Measurements from ENCODE around the gene FBXW11.

The FBXW11 gene

GRCh38 chr5:171846323-171846722 lies 160.1 kb downstream of the FBXW11 start:
- H3K36me3 Mint-ChIP-seq (ENCODE audit: insufficient read depth), result peaks cover 2% of the 10 kb centered on the region
- H3K27ac Mint-ChIP-seq (ENCODE audit: low read depth), result no peak overlapping the region
- no peaks in the 10 kb centered on the region for H3K9me3 Mint-ChIP-seq
- ATAC-seq (replicated peaks; ENCODE audit: extremely low read depth, poor library complexity, severe bottlenecking) (no peak), DNase-seq (ENCODE audit: low spot score in 2 of 2) (no peak)
- no peaks in the 10 kb centered on the region for H3K4me1 Mint-ChIP-seq
- H3K4me3 Mint-ChIP-seq, result no peak overlapping the region
- no peaks in the 10 kb centered on the region for H3K27me3 Mint-ChIP-seq

GRCh38 chr5:171845857-171846256 lies 160.6 kb downstream of the FBXW11 start:
- Mint-ChIP-seq H3K4me1 (peaks cover 3% of the 10 kb centered on the region), H3K4me3 (no peak overlapping the region), H3K27me3 (no peaks in the 10 kb centered on the region), H3K27ac (ENCODE audit: low read depth) (no peak overlapping the region), H3K9me3 (no peaks in the 10 kb centered on the region), H3K36me3 (ENCODE audit: insufficient read depth) (peaks cover 2% of the 10 kb centered on the region)
- ATAC-seq (replicated peaks; ENCODE audit: extremely low read depth, poor library complexity, severe bottlenecking) (no peak), DNase-seq (ENCODE audit: low spot score in 2 of 2) (no peak)

DNA sequence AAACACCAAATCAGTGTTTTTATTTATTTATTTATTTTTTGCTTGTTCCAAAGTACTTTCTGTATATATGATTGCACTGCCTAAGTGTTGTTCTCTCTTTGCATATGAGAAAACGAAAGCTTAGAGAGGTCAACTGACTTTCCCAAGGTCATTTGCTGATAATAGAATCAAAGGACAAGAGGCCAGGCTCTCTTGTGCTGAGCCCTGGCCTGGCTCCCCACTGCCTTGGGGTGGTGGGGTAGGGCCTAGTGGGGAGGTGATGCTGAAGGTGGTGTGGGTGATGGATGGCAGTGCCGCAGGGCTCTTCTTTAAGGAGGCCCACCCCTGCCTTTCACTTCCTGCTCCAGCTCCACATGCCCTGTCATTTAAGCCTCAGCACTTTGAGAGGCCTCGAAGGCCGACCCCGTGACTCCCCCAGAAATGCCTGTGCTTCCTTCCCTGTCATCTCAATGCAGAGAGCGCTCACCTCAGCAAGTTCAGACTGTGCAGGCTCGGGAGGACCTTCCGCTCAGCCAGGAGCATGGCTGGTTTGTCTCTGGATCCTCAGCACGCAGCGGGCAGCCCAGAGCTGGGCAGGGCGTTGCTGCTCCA lies 161.3 kb downstream of the FBXW11 start:
- Mint-ChIP-seq H3K9me3 (no peaks in the 10 kb centered on the region), H3K27ac (ENCODE audit: low read depth) (no peak overlapping the region), H3K27me3 (no peaks in the 10 kb centered on the region), H3K36me3 (ENCODE audit: insufficient read depth) (peaks cover 2% of the 10 kb centered on the region), H3K4me3 (no peak overlapping the region), H3K4me1 (peaks cover 5% of the 10 kb centered on the region)
- ATAC-seq (replicated peaks; ENCODE audit: extremely low read depth, poor library complexity, severe bottlenecking) (no peak), DNase-seq (ENCODE audit: low spot score in 2 of 2) (no peak)

- DNase-seq (ENCODE audit: low spot score in 2 of 2) (no peak), ATAC-seq (replicated peaks; ENCODE audit: extremely low read depth, poor library complexity, severe bottlenecking) (no peak)
- Mint-ChIP-seq H3K9me3 (no peaks in the 10 kb centered on the region), H3K4me3 (no peak overlapping the region), H3K27ac (ENCODE audit: low read depth) (no peak overlapping the region), H3K27me3 (no peaks in the 10 kb centered on the region), H3K36me3 (ENCODE audit: insufficient read depth) (peaks cover 2% of the 10 kb centered on the region), H3K4me1 (peaks cover 5% of the 10 kb centered on the region)
Measured at GRCh38 chr5:171842777-171843328, 163.6 kb downstream of the FBXW11 start.

GRCh38 chr5:171841984-171842776 lies 164.3 kb downstream of the FBXW11 start:
- H3K36me3 Mint-ChIP-seq (ENCODE audit: insufficient read depth), result no peaks in the 10 kb centered on the region
- no peak for ATAC-seq (replicated peaks; ENCODE audit: extremely low read depth, poor library complexity, severe bottlenecking)

DNA sequence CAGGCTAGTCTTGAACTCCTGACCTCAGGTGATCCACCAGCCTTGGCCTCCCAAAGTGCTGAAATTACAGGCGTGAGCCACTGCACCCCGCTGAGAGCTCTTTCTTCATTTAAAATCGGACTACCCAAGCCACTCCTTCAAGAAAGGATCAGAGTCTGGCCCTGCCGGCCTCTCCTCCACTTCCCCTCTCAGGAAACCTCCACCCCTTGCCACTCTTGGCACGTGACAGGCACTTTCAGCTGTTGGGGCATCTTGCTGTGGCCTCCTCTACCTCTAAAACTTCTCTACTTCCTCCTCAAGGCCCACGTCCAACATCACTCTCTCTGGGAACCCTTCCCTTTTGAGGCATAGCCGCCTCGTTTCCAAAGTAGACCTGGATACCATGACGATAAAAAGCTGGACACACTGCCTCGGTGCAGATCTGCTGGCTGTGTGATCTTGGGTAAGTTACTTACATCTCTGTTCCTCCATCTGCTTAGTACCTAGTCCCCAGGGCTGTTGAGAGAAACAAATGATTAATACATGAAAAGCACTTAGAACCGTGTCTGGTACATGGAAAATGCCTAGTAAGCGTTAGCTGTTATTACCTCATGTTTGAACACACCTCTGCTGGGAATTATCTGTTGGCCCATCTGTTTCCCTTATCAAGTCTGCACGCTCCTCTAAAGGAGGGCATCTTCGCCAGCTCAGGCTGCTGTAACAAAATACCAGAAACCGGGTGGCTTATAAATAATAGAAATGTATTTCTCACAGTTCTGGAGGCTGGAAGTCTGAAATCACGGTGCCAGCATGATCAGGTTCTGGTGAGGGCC lies 165.5 kb downstream of the FBXW11 start:
- DNase-seq (ENCODE audit: low spot score in 2 of 2), result no peak
- Mint-ChIP-seq H3K9me3 (no peaks in the 10 kb centered on the region), H3K4me1 (peaks cover 5% of the 10 kb centered on the region), H3K27ac (ENCODE audit: low read depth) (no peak overlapping the region), H3K36me3 (ENCODE audit: insufficient read depth) (no peaks in the 10 kb centered on the region), H3K27me3 (no peaks in the 10 kb centered on the region), H3K4me3 (no peak overlapping the region)
- ATAC-seq (replicated peaks; ENCODE audit: extremely low read depth, poor library complexity, severe bottlenecking), result no peak

More at GRCh38 chr5:171841984-171842776, 164.3 kb downstream of the FBXW11 start:
- no peak overlapping the region for H3K4me3 Mint-ChIP-seq
- no peaks in the 10 kb centered on the region for H3K27me3 Mint-ChIP-seq
- no peaks in the 10 kb centered on the region for H3K9me3 Mint-ChIP-seq
- DNase-seq (ENCODE audit: low spot score in 2 of 2), result no peak
- peaks cover 5% of the 10 kb centered on the region for H3K4me1 Mint-ChIP-seq
- no peak overlapping the region for H3K27ac Mint-ChIP-seq (ENCODE audit: low read depth)

- Mint-ChIP-seq H3K4me3 (no peak overlapping the region), H3K9me3 (no peaks in the 10 kb centered on the region), H3K36me3 (ENCODE audit: insufficient read depth) (no peaks in the 10 kb centered on the region), H3K27me3 (no peaks in the 10 kb centered on the region), H3K4me1 (peaks cover 5% of the 10 kb centered on the region), H3K27ac (ENCODE audit: low read depth) (no peak overlapping the region)
- DNase-seq (ENCODE audit: low spot score in 2 of 2) (no peak), ATAC-seq (replicated peaks; ENCODE audit: extremely low read depth, poor library complexity, severe bottlenecking) (no peak)
Measured at GRCh38 chr5:171840066-171840465, 166.4 kb downstream of the FBXW11 start.

DNA sequence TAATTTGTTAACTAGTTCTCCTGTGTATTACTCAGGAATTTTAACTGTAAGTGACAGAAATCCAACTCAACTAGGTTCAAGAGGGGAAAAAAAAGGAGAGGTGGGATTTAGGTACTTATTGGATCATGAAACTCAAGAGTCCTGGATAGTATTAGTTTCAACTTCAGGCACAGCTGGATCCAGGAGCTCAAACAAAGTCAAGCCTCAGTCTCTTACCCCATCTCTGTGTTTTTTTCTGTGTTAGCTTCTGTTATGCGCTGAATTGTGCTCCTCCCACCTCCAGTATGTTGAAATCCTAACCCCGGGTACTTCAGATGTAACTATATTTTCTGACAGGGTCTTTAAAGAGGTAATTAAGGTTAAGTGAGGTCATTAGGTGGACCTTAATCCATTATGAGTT lies 167.3 kb downstream of the FBXW11 start:
- Mint-ChIP-seq H3K27ac (ENCODE audit: low read depth) (no peak overlapping the region), H3K27me3 (no peaks in the 10 kb centered on the region), H3K4me1 (peaks cover 5% of the 10 kb centered on the region), H3K4me3 (no peak overlapping the region), H3K9me3 (no peaks in the 10 kb centered on the region), H3K36me3 (ENCODE audit: insufficient read depth) (no peaks in the 10 kb centered on the region)
- ATAC-seq (replicated peaks; ENCODE audit: extremely low read depth, poor library complexity, severe bottlenecking) (no peak), DNase-seq (ENCODE audit: low spot score in 2 of 2) (no peak)

DNA sequence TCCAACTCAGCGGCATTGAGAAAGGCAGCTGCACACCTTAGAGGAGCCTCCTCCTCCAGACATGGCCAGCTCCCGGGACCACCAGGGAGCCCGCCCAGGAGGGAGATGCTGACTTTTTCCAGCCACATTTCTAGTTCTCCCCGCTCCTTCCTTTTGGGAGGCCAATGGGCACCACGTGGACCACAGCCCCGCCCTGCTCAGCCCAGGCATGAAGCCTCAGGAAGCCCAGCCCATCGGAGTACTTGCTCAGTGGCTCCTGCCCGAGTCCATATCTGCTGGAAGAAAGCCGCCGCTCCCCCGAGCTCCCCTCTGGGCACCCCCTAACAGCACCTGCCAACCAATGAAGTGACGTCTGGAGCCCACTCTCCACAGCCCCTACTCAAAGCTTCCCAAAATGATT lies 168.4 kb downstream of the FBXW11 start:
- no peak for ATAC-seq (replicated peaks; ENCODE audit: extremely low read depth, poor library complexity, severe bottlenecking)
- H3K4me1 Mint-ChIP-seq, result peaks cover 5% of the 10 kb centered on the region

DNA sequence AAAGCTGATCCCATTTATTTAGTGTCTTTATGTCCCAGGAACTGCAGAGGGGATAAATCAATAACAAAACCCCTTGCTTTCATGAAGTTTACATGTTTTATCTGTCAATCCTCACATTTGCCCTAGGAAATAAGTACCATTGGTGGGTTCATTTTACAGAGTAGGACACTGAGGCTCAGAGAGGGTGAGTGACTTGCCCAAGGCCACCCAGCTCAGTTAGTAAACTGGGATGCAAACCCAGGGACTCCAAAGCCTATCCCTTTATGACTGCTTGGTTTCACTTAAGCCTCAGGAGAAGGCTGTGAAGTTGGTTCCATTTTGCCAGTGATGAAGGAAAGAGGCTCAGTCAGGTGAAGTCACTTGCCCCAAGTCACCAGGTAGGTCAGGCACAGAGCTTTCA lies 168.9 kb downstream of the FBXW11 start:
- no peaks in the 10 kb centered on the region for H3K27me3 Mint-ChIP-seq
- no peaks in the 10 kb centered on the region for H3K9me3 Mint-ChIP-seq
- no peak overlapping the region for H3K27ac Mint-ChIP-seq (ENCODE audit: low read depth)
- H3K4me3 Mint-ChIP-seq, result no peak overlapping the region
- H3K36me3 Mint-ChIP-seq (ENCODE audit: insufficient read depth), result no peaks in the 10 kb centered on the region
- no peak for ATAC-seq (replicated peaks; ENCODE audit: extremely low read depth, poor library complexity, severe bottlenecking)
- H3K4me1 Mint-ChIP-seq, result peaks cover 5% of the 10 kb centered on the region
- no peak for DNase-seq (ENCODE audit: low spot score in 2 of 2)

More for the DNA sequence above, 168.4 kb downstream of the FBXW11 start:
- Mint-ChIP-seq H3K4me3 (no peak overlapping the region), H3K27ac (ENCODE audit: low read depth) (no peak overlapping the region), H3K27me3 (no peaks in the 10 kb centered on the region), H3K36me3 (ENCODE audit: insufficient read depth) (no peaks in the 10 kb centered on the region), H3K9me3 (no peaks in the 10 kb centered on the region)
- DNase-seq (ENCODE audit: low spot score in 2 of 2), result no peak

- no peaks in the 10 kb centered on the region for H3K4me1 Mint-ChIP-seq
- H3K27me3 Mint-ChIP-seq, result no peaks in the 10 kb centered on the region
- no peak for ATAC-seq (replicated peaks; ENCODE audit: extremely low read depth, poor library complexity, severe bottlenecking)
- no peak for DNase-seq (ENCODE audit: low spot score in 2 of 2)
- H3K27ac Mint-ChIP-seq (ENCODE audit: low read depth), result no peak overlapping the region
- no peaks in the 10 kb centered on the region for H3K9me3 Mint-ChIP-seq
- no peaks in the 10 kb centered on the region for H3K36me3 Mint-ChIP-seq (ENCODE audit: insufficient read depth)
- H3K4me3 Mint-ChIP-seq, result no peak overlapping the region
Measured at GRCh38 chr5:171835066-171835465, 171.4 kb downstream of the FBXW11 start.

- ATAC-seq (replicated peaks; ENCODE audit: extremely low read depth, poor library complexity, severe bottlenecking), result no peak
- Mint-ChIP-seq H3K36me3 (ENCODE audit: insufficient read depth) (no peaks in the 10 kb centered on the region), H3K9me3 (no peaks in the 10 kb centered on the region), H3K4me1 (no peaks in the 10 kb centered on the region), H3K27me3 (no peaks in the 10 kb centered on the region), H3K4me3 (no peak overlapping the region), H3K27ac (ENCODE audit: low read depth) (no peak overlapping the region)
- DNase-seq (ENCODE audit: low spot score in 2 of 2), result no peak
Measured at GRCh38 chr5:171834461-171834860, 172.0 kb downstream of the FBXW11 start.

Data from central memory CD8-positive, alpha-beta T cell (primary cell).